ENCODE measurements around the gene ZDHHC18.

The ZDHHC18 gene

GRCh38 chr1:26785611-26786436 is 40.7 kb upstream of the ZDHHC18 start:
- H3K4me3 ChIP-seq (ENCODE audit: low read length in 2 of 2), result peak overlapping the region in 1 of 2 donors; percentile 42

GRCh38 chr1:26786437-26787380 is 39.8 kb upstream of the ZDHHC18 start:
- peak overlapping the region; percentile 99 for H3K27ac ChIP-seq (ENCODE audit: low read depth in 2 of 2, low read length in 2 of 2)
- no peaks in the 10 kb centered on the region for H3K27me3 ChIP-seq (ENCODE audit: control insufficient read depth in 2 of 2, insufficient read depth in 2 of 2, low read length in 2 of 2)
- no peaks in the 10 kb centered on the region for H3K9me3 ChIP-seq (ENCODE audit: control insufficient read depth in 2 of 2, low read length in 2 of 2)
- H3K36me3 ChIP-seq (ENCODE audit: control insufficient read depth in 2 of 2, insufficient read depth in 2 of 2, low read length in 2 of 2), result peaks cover 4 to 6% of the 10 kb centered on the region in 2 donors
- peak overlapping the region; percentile 98 to 99 for H3K9ac ChIP-seq (ENCODE audit: low read depth in 1 of 2, low read length in 2 of 2)
- peaks cover 48 to 50% of the 10 kb centered on the region in 2 donors for H3K4me1 ChIP-seq (ENCODE audit: control insufficient read depth in 2 of 2, insufficient read depth in 2 of 2, low read length in 2 of 2)
- peak overlapping the region; percentile 87 to 95 for H3K4me3 ChIP-seq (ENCODE audit: low read length in 2 of 2)

More at GRCh38 chr1:26785611-26786436, 40.7 kb upstream of the ZDHHC18 start:
- H3K9ac ChIP-seq (ENCODE audit: low read depth in 1 of 2, low read length in 2 of 2), result peak overlapping the region; percentile 22 to 99
- peak overlapping the region; percentile 99 for H3K27ac ChIP-seq (ENCODE audit: low read depth in 2 of 2, low read length in 2 of 2)
- H3K36me3 ChIP-seq (ENCODE audit: control insufficient read depth in 2 of 2, insufficient read depth in 2 of 2, low read length in 2 of 2), result peaks cover 6 to 10% of the 10 kb centered on the region in 2 donors
- no peaks in the 10 kb centered on the region for H3K27me3 ChIP-seq (ENCODE audit: control insufficient read depth in 2 of 2, insufficient read depth in 2 of 2, low read length in 2 of 2)
- peaks cover 48 to 50% of the 10 kb centered on the region in 2 donors for H3K4me1 ChIP-seq (ENCODE audit: control insufficient read depth in 2 of 2, insufficient read depth in 2 of 2, low read length in 2 of 2)
- H3K9me3 ChIP-seq (ENCODE audit: control insufficient read depth in 2 of 2, low read length in 2 of 2), result no peaks in the 10 kb centered on the region

DNA sequence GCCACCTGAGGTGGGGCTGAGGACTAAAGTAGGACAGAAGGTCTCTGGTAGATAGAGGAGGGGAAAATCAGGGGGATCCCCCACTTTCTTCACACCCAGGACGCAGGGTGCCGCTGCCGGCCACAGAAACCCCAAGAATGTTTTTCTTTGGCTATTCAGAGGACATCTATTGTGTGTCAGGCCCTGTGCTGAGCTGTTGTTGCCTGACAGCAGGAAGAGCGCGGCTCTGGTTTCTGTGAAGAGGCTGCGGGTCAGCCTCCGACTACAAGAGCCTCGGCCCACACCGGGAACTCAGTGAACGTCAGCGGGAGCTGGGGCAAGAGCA is 39.1 kb upstream of the ZDHHC18 start:
- Histone ChIP-seq H3K4me3 (ENCODE audit: low read length in 2 of 2) (peak overlapping the region; percentile 87 to 95), H3K27ac (ENCODE audit: low read depth in 2 of 2, low read length in 2 of 2) (peak overlapping the region; percentile 99), H3K36me3 (ENCODE audit: control insufficient read depth in 2 of 2, insufficient read depth in 2 of 2, low read length in 2 of 2) (peaks cover 4 to 6% of the 10 kb centered on the region in 2 donors), H3K9me3 (ENCODE audit: control insufficient read depth in 2 of 2, low read length in 2 of 2) (no peaks in the 10 kb centered on the region), H3K27me3 (ENCODE audit: control insufficient read depth in 2 of 2, insufficient read depth in 2 of 2, low read length in 2 of 2) (no peaks in the 10 kb centered on the region), H3K9ac (ENCODE audit: low read depth in 1 of 2, low read length in 2 of 2) (peak overlapping the region; percentile 98 to 99), H3K4me1 (ENCODE audit: control insufficient read depth in 2 of 2, insufficient read depth in 2 of 2, low read length in 2 of 2) (peaks cover 48 to 50% of the 10 kb centered on the region in 2 donors)

DNA sequence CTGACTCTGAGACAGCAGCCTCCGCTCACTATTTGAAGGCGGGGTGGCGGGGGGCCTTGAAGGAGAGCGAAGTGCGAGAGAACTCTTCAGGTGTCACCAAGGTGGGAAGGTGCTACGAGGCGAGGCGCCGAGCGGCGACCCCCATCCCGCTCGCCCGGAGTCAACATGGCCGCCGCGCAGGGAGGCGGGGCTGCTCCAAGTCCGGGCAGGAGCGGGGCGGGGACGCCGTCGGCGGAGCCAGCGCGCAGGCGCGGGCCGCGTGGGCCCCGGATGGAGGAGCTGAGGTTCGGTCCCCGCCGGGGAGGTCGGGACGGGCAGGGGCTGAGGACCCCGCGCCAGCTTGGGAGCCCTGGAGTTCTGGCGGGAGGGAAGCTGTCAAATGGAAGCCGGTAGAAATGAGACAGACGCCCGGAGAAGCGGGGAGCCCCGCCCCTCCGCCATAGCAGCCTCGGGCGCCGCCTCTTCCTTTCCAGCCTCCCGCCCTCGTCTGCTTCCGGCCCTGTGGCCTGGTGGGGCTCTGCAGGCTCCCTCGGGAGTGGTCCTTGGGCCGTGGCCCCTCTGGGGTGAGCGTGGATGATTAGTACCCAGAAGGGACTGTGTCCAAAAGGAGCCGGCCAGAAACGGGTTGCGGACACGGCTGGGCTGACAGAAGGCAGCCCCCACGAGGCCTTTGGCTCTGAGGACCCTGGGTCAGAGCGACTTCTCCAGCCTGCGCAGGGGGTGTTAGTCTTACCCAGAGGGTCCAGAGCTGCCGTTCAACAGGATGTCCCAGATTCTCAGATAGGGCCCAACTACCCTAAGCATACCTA is 38.6 kb upstream of the ZDHHC18 start, which contains the start of gene PIGV:
Gene PIGV (plus strand): TSS at position 245 of the 809 bp plus-strand sequence. CDS start 2,866 bp downstream, outside the sequence.
- Histone ChIP-seq H3K4me3 (ENCODE audit: low read length in 2 of 2) (peak within 1 kb of the TSS; percentile 87 to 95), H3K9me3 (ENCODE audit: control insufficient read depth in 2 of 2, low read length in 2 of 2) (no peaks in the 10 kb centered on the region), H3K27ac (ENCODE audit: low read depth in 2 of 2, low read length in 2 of 2) (peak within 1 kb of the TSS; percentile 99), H3K4me1 (ENCODE audit: control insufficient read depth in 2 of 2, insufficient read depth in 2 of 2, low read length in 2 of 2) (peaks cover 48 to 49% of the 10 kb centered on the region in 2 donors), H3K9ac (ENCODE audit: low read depth in 1 of 2, low read length in 2 of 2) (peak within 1 kb of the TSS; percentile 98 to 99), H3K36me3 (ENCODE audit: control insufficient read depth in 2 of 2, insufficient read depth in 2 of 2, low read length in 2 of 2) (peaks cover 2 to 4% of the 10 kb centered on the region in 2 donors), H3K27me3 (ENCODE audit: control insufficient read depth in 2 of 2, insufficient read depth in 2 of 2, low read length in 2 of 2) (no peaks in the 10 kb centered on the region)

- no peaks in the 10 kb centered on the region for H3K27me3 ChIP-seq (ENCODE audit: control insufficient read depth in 2 of 2, insufficient read depth in 2 of 2, low read length in 2 of 2)
- H3K9me3 ChIP-seq (ENCODE audit: control insufficient read depth in 2 of 2, low read length in 2 of 2), result no peaks in the 10 kb centered on the region
- peaks cover 0 to 4% of the 10 kb centered on the region in 2 donors for H3K36me3 ChIP-seq (ENCODE audit: control insufficient read depth in 2 of 2, insufficient read depth in 2 of 2, low read length in 2 of 2)
- H3K9ac ChIP-seq (ENCODE audit: low read depth in 1 of 2, low read length in 2 of 2), result peak overlapping the region; percentile 98 to 99
- peak overlapping the region; percentile 99 for H3K27ac ChIP-seq (ENCODE audit: low read depth in 2 of 2, low read length in 2 of 2)
- H3K4me3 ChIP-seq (ENCODE audit: low read length in 2 of 2), result peak overlapping the region; percentile 87 to 95
- H3K4me1 ChIP-seq (ENCODE audit: control insufficient read depth in 2 of 2, insufficient read depth in 2 of 2, low read length in 2 of 2), result peaks cover 43 to 44% of the 10 kb centered on the region in 2 donors
These were observed 38.0 kb upstream of the ZDHHC18 start for GRCh38 chr1:26788515-26788785.

DNA sequence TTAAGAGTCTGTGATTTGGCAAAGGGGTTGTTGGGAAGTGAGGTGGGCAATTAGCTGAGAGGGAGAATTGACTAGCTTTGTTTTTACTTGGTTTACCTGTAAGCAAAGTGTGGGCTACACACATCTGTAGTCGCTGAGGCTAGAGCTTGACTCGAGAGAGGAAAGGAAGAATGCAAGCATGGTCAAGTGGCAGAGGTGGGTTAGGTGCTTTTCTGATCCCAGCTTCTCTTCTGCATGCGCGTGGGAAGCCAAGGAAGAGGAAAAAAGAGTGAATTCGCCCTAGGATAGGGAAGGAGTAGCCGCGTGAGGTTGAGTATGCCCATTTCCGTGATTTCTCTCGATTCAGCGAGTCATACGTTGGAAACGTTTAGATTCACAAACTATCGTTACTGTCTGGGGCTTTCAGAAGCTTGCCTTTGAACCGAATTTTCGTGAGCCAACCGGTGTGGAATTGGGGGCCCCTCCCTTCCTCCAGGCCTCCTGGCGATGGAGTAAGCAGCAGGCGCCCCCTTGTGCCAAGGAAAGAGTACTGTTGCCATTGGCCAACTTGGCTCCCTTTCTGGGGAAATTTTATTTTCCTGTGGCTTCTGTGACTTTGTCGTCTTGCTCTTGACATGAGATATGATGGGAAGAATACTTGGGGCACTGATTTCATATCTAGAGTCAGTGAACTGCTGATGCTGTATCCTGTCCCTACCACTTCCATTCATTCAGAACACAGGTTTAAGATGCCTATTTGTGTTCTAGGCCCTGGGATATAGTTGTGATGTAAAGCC is 37.5 kb upstream of the ZDHHC18 start:
- Histone ChIP-seq H3K9me3 (ENCODE audit: control insufficient read depth in 2 of 2, low read length in 2 of 2) (no peaks in the 10 kb centered on the region), H3K27ac (ENCODE audit: low read depth in 2 of 2, low read length in 2 of 2) (peak overlapping the region; percentile 99), H3K9ac (ENCODE audit: low read depth in 1 of 2, low read length in 2 of 2) (peak overlapping the region; percentile 98 to 99), H3K4me3 (ENCODE audit: low read length in 2 of 2) (peak overlapping the region; percentile 87 to 95), H3K4me1 (ENCODE audit: control insufficient read depth in 2 of 2, insufficient read depth in 2 of 2, low read length in 2 of 2) (peaks cover 38% of the 10 kb centered on the region in 2 donors), H3K36me3 (ENCODE audit: control insufficient read depth in 2 of 2, insufficient read depth in 2 of 2, low read length in 2 of 2) (peaks cover under 1 to 8% of the 10 kb centered on the region in 2 donors), H3K27me3 (ENCODE audit: control insufficient read depth in 2 of 2, insufficient read depth in 2 of 2, low read length in 2 of 2) (no peaks in the 10 kb centered on the region)

DNA sequence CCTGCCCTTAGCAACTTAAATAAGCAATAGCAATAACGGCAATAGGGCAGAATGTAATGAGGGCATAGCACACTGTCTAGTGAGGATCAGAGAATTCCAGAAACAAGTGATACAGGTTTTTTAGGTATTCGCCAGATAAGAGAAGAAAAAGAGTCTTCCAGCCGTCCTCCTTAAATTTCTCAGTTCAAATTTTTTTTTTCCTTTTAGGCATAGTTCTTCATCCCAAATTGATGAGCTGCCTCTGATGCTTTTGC is 36.9 kb upstream of the ZDHHC18 start:
- Histone ChIP-seq H3K27me3 (ENCODE audit: control insufficient read depth in 2 of 2, insufficient read depth in 2 of 2, low read length in 2 of 2) (no peaks in the 10 kb centered on the region), H3K36me3 (ENCODE audit: control insufficient read depth in 2 of 2, insufficient read depth in 2 of 2, low read length in 2 of 2) (peaks cover 6 to 13% of the 10 kb centered on the region in 2 donors), H3K27ac (ENCODE audit: low read depth in 2 of 2, low read length in 2 of 2) (peak overlapping the region in 1 of 2 donors; percentile 99), H3K4me1 (ENCODE audit: control insufficient read depth in 2 of 2, insufficient read depth in 2 of 2, low read length in 2 of 2) (peaks cover 33% of the 10 kb centered on the region in 2 donors), H3K9ac (ENCODE audit: low read depth in 1 of 2, low read length in 2 of 2) (no peak overlapping the region), H3K4me3 (ENCODE audit: low read length in 2 of 2) (no peak overlapping the region), H3K9me3 (ENCODE audit: control insufficient read depth in 2 of 2, low read length in 2 of 2) (no peaks in the 10 kb centered on the region)

- no peak overlapping the region for H3K9ac ChIP-seq (ENCODE audit: low read depth in 1 of 2, low read length in 2 of 2)
- no peaks in the 10 kb centered on the region for H3K9me3 ChIP-seq (ENCODE audit: control insufficient read depth in 2 of 2, low read length in 2 of 2)
- H3K4me3 ChIP-seq (ENCODE audit: low read length in 2 of 2), result no peak overlapping the region
- no peak overlapping the region for H3K27ac ChIP-seq (ENCODE audit: low read depth in 2 of 2, low read length in 2 of 2)
- peaks cover 9 to 17% of the 10 kb centered on the region in 2 donors for H3K36me3 ChIP-seq (ENCODE audit: control insufficient read depth in 2 of 2, insufficient read depth in 2 of 2, low read length in 2 of 2)
- H3K27me3 ChIP-seq (ENCODE audit: control insufficient read depth in 2 of 2, insufficient read depth in 2 of 2, low read length in 2 of 2), result no peaks in the 10 kb centered on the region
- H3K4me1 ChIP-seq (ENCODE audit: control insufficient read depth in 2 of 2, insufficient read depth in 2 of 2, low read length in 2 of 2), result peaks cover 29 to 31% of the 10 kb centered on the region in 2 donors
These were observed 36.6 kb upstream of the ZDHHC18 start for GRCh38 chr1:26789931-26790330.

- no peak overlapping the region for H3K27ac ChIP-seq (ENCODE audit: low read depth in 2 of 2, low read length in 2 of 2)
- no peaks in the 10 kb centered on the region for H3K27me3 ChIP-seq (ENCODE audit: control insufficient read depth in 2 of 2, insufficient read depth in 2 of 2, low read length in 2 of 2)
- H3K9me3 ChIP-seq (ENCODE audit: control insufficient read depth in 2 of 2, low read length in 2 of 2), result no peaks in the 10 kb centered on the region
- no peak overlapping the region for H3K9ac ChIP-seq (ENCODE audit: low read depth in 1 of 2, low read length in 2 of 2)
- H3K4me1 ChIP-seq (ENCODE audit: control insufficient read depth in 2 of 2, insufficient read depth in 2 of 2, low read length in 2 of 2), result peaks cover 23 to 29% of the 10 kb centered on the region in 2 donors
- H3K4me3 ChIP-seq (ENCODE audit: low read length in 2 of 2), result no peak overlapping the region
- H3K36me3 ChIP-seq (ENCODE audit: control insufficient read depth in 2 of 2, insufficient read depth in 2 of 2, low read length in 2 of 2), result peaks cover 10 to 20% of the 10 kb centered on the region in 2 donors
These were observed 35.9 kb upstream of the ZDHHC18 start for GRCh38 chr1:26790551-26790953.
